ENCODE data around the gene PIGN. TPM values are rescaled to one million over a fixed set of nuclear protein-coding genes. Genes with fewer than 3 reads are reported as not detected.

Gene PIGN
- polyA plus RNA-seq, 1 donor: 20.5 TPM

DNA sequence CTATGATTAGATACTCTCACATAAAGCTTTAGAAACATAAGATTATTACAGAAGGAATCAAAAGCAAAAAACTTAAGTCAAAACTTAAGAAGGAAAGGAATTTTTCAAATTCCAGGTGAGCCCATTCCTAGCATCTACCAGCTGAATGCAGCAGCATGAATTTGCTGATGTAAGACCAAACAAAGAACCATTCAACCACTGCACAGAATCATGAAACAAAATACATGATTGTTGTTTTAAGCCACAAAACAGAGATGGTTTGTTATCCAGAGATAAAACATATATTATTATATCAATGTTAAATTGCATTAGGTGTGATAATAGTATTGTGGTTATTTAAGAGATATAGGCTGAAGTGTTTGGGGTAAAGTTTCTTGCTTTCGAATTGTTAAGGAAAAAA, 29.0 kb downstream of the PIGN start:
- WGBS (ENCODE audit: insufficient coverage, low lambda C conversion rate): 80% methylated on average over 1 of the region's 1 CpG
- Histone ChIP-seq H3K4me3 (ENCODE audit: low read length) (no peak overlapping the region), H3K9me3 (ENCODE audit: control insufficient read depth, low read depth, low read length) (no peaks in the 10 kb centered on the region), H3K27me3 (ENCODE audit: control insufficient read depth, insufficient read depth, low read length) (no peaks in the 10 kb centered on the region), H3K4me1 (ENCODE audit: control insufficient read depth, insufficient read depth, low read length) (peaks cover 3% of the 10 kb centered on the region), H3K27ac (ENCODE audit: low read length) (no peak overlapping the region), H3K36me3 (ENCODE audit: control insufficient read depth, insufficient read depth, low read length) (peaks cover 6% of the 10 kb centered on the region)
- no peak for DNase-seq

DNA sequence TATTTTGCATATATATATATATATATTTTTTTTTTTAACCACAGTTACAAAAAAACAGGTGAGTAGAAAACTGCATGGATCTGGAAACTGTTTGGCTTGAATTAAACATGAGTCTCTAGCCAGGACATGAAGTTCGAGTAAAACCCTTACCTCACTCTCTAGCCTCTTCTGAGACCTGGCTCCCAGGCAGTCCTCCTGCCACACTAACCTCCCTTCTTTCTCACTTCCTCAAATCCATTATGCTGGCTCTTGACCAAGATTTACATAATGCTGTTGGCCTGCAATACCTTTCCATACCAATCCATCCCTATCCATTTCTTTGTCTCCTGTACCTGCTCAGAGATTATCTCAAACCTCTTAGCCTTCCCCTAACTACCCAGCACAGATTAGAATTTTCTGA, 34.0 kb downstream of the PIGN start:
- H3K27me3 ChIP-seq (ENCODE audit: control insufficient read depth, insufficient read depth, low read length): no peaks in the 10 kb centered on the region
- no CpG with 5 or more reads among the region's 1 CpG for WGBS (ENCODE audit: insufficient coverage, low lambda C conversion rate)
- no peaks in the 10 kb centered on the region for H3K9me3 ChIP-seq (ENCODE audit: control insufficient read depth, low read depth, low read length)
- DNase-seq: peak in 1 of 2 donors; percentile 9
- H3K27ac ChIP-seq (ENCODE audit: low read length): no peak overlapping the region
- H3K4me1 ChIP-seq (ENCODE audit: control insufficient read depth, insufficient read depth, low read length): peaks cover 7% of the 10 kb centered on the region
- H3K4me3 ChIP-seq (ENCODE audit: low read length): no peak overlapping the region
- H3K36me3 ChIP-seq (ENCODE audit: control insufficient read depth, insufficient read depth, low read length): peaks cover 2% of the 10 kb centered on the region

DNA sequence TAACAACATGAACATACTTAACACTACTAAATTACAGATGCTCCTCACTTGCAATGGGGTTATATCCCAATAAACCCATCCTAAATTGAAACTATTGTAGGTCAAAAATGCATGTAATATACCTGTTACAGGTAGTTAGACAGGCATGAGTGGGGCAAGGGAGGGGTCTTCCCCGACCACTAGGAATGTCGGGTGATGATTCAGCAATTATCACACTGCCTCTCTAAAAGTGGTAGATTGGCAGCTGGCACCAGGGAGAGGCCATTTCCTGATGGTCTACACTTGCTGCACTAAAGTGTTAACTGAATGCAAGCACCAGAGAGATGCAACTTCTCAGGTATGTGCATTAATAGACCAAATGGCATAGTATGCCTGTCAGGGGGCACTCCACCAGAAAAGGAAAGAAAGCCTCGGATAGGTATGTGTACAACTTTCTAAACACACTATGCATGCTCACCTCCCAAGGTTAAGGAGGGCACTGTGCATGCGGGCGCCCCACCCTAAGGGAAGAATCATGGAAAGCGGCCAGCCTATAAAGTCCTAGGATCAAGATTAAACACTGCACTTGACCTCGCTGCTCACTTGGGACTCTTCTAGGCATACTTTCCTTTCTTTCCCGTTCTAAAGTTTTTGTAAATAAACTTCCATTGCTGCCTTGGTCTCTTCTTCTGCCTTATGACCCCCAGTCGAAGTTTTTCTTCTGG, 35.6 kb downstream of the PIGN start:
- Histone ChIP-seq H3K4me3 (ENCODE audit: low read length) (no peak overlapping the region), H3K27me3 (ENCODE audit: control insufficient read depth, insufficient read depth, low read length) (no peaks in the 10 kb centered on the region), H3K27ac (ENCODE audit: low read length) (no peak overlapping the region), H3K4me1 (ENCODE audit: control insufficient read depth, insufficient read depth, low read length) (peaks cover 7% of the 10 kb centered on the region), H3K36me3 (ENCODE audit: control insufficient read depth, insufficient read depth, low read length) (peaks cover 3% of the 10 kb centered on the region), H3K9me3 (ENCODE audit: control insufficient read depth, low read depth, low read length) (no peaks in the 10 kb centered on the region)
- WGBS (ENCODE audit: insufficient coverage, low lambda C conversion rate): 60% methylated on average over 1 of the region's 9 CpGs
- DNase-seq: peak in 1 of 2 donors; percentile 14

DNA sequence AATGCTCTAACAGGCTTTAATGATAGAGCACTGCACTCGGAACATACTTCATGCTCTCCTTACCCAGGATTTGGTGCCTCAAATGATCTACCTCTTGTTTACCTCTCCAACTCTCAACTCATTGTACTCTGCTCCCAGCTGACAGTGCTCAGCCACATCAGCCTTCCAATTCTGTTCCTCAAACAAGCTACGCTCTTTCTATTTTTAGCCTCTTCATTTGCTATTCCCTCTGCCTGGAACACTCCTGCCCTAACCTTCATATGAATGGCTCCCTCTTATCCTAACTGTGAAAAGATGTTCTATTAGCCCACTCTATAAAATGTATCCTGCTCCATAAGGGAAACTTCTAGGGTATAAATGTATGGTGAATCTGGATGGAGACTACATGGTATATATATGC, 42.5 kb downstream of the PIGN start:
- no peak overlapping the region for H3K4me3 ChIP-seq (ENCODE audit: low read length)
- no peaks in the 10 kb centered on the region for H3K4me1 ChIP-seq (ENCODE audit: control insufficient read depth, insufficient read depth, low read length)
- 100% methylated on average over 1 of the region's 2 CpGs for WGBS (ENCODE audit: insufficient coverage, low lambda C conversion rate)
- no peaks in the 10 kb centered on the region for H3K27me3 ChIP-seq (ENCODE audit: control insufficient read depth, insufficient read depth, low read length)
- H3K36me3 ChIP-seq (ENCODE audit: control insufficient read depth, insufficient read depth, low read length): peaks cover 8% of the 10 kb centered on the region
- no peak for DNase-seq
- H3K9me3 ChIP-seq (ENCODE audit: control insufficient read depth, low read depth, low read length): no peaks in the 10 kb centered on the region
- no peak overlapping the region for H3K27ac ChIP-seq (ENCODE audit: low read length)

DNA sequence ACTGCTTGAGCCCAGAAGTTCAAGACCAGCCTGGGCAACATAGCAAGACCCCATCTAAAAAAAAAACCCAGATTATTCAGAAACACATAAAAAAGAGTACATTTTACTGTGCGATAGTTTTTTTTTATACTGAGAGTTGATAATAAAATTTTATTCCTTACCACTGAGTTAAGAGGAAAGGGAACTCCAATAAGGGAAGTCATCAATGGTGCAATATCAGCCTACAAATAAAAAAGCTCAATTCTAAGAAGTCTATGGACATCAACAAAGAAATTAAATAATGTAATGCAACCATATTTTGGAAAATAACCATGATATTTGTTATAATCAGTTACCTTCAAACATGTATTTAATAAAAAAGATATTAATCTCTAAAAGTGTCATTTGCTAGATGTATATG, 46.6 kb downstream of the PIGN start:
- DNase-seq: no peak
- Histone ChIP-seq H3K27me3 (ENCODE audit: control insufficient read depth, insufficient read depth, low read length) (no peaks in the 10 kb centered on the region), H3K9me3 (ENCODE audit: control insufficient read depth, low read depth, low read length) (no peaks in the 10 kb centered on the region), H3K4me1 (ENCODE audit: control insufficient read depth, insufficient read depth, low read length) (no peaks in the 10 kb centered on the region), H3K4me3 (ENCODE audit: low read length) (no peak overlapping the region), H3K27ac (ENCODE audit: low read length) (no peak overlapping the region), H3K36me3 (ENCODE audit: control insufficient read depth, insufficient read depth, low read length) (peaks cover 16% of the 10 kb centered on the region)
- 100% methylated on average over 1 of the region's 1 CpG for WGBS (ENCODE audit: insufficient coverage, low lambda C conversion rate)

DNA sequence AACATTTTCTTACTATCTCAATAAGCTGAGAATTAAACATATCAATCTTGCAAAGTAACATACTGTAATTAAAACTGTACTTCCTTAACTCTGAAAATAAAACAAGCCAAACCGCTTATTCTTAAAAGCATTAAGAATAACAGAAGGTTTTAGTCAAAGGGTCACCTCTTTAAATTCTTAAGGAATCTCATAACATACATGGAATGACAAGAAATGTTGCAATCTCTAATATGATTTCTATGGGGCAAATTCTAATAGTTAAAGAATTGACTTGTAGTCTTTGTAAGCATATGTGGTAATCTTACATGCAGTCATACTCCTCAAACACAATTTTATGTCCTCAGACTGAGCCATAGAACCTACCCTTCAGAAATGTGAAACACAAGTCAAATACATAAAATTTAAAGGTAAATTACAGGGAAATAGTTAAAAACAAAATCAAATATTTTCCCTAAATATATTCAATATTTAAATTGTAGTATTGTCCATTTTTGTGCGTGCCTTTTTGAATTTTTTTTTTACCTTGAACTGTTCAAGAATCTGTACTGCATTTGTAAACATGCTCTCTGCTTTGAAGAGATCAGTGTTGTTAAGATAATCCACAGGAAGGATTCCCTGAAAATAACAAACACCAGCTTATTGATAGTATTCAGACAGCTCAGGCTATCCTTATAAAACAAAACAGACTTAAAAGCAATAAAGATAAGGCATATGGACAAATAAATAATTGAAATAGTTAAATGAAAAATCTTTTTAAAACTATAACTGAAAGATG, 48.2 kb downstream of the PIGN start:
- WGBS (ENCODE audit: insufficient coverage, low lambda C conversion rate): 63% methylated on average over 2 of the region's 2 CpGs

DNA sequence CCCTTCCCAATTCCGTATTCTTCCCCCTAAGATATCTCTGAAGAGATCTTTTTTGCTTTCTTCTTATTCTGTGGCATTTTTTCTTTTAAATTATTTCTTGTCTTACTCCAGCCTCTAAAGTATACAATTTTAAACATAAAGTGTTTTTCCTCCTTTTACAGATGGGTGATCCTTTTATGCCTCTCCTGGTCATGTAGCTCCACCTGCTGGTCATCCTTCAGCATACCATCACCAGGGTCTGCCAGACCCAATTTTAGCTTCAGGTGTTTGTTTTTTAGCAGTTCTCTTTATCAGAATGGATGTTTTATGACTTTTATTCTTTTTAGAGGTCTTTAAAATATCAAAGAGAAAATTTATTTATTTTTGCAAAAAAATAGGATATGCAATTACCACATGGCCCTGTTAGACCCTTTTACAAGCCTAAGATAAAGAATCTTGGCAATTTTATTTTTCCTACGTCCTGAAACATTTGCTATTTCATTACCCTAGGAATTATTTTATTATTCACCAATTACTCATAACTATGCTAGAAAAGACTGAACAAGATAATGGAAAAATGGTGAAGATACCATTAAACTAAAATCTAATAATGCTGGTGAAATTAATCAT, 55.5 kb downstream of the PIGN start:
- DNase-seq: peak; percentile 24 to 41
- H3K4me1 ChIP-seq (ENCODE audit: control insufficient read depth, insufficient read depth, low read length): no peaks in the 10 kb centered on the region
- no peaks in the 10 kb centered on the region for H3K9me3 ChIP-seq (ENCODE audit: control insufficient read depth, low read depth, low read length)
- WGBS (ENCODE audit: insufficient coverage, low lambda C conversion rate): 91% methylated on average over 1 of the region's 2 CpGs
- no peak overlapping the region for H3K27ac ChIP-seq (ENCODE audit: low read length)
- no peaks in the 10 kb centered on the region for H3K36me3 ChIP-seq (ENCODE audit: control insufficient read depth, insufficient read depth, low read length)
- no peaks in the 10 kb centered on the region for H3K27me3 ChIP-seq (ENCODE audit: control insufficient read depth, insufficient read depth, low read length)
- H3K4me3 ChIP-seq (ENCODE audit: low read length): no peak overlapping the region

More for the DNA sequence above, 48.2 kb downstream of the PIGN start:
- Histone ChIP-seq H3K4me1 (ENCODE audit: control insufficient read depth, insufficient read depth, low read length) (no peaks in the 10 kb centered on the region), H3K27me3 (ENCODE audit: control insufficient read depth, insufficient read depth, low read length) (no peaks in the 10 kb centered on the region), H3K9me3 (ENCODE audit: control insufficient read depth, low read depth, low read length) (no peaks in the 10 kb centered on the region), H3K4me3 (ENCODE audit: low read length) (no peak overlapping the region), H3K27ac (ENCODE audit: low read length) (no peak overlapping the region), H3K36me3 (ENCODE audit: control insufficient read depth, insufficient read depth, low read length) (peaks cover 12% of the 10 kb centered on the region)
- no peak for DNase-seq

DNA sequence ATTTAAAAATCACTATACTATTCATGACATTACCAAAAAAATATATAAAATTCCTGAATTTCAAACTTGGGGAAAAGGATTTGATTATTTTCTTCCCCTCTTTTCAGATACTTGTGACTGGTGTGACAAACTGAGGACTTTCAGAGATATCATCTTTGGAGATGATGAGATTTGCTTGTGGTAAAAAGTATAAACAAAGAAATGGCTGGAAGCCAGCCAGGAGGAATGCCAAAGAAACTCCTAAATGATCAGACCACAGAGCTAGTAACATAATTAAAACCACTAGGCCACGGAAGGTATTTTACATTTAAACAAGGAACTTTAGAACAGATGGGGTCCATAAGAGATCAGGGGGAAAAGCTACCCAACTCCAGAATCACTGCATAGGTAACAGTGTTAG, 58.7 kb downstream of the PIGN start:
- H3K4me3 ChIP-seq (ENCODE audit: low read length): no peak overlapping the region
- no peaks in the 10 kb centered on the region for H3K36me3 ChIP-seq (ENCODE audit: control insufficient read depth, insufficient read depth, low read length)
- WGBS (ENCODE audit: insufficient coverage, low lambda C conversion rate): 83% methylated on average over 1 of the region's 1 CpG
- no peaks in the 10 kb centered on the region for H3K27me3 ChIP-seq (ENCODE audit: control insufficient read depth, insufficient read depth, low read length)
- H3K4me1 ChIP-seq (ENCODE audit: control insufficient read depth, insufficient read depth, low read length): no peaks in the 10 kb centered on the region
- no peak for DNase-seq
- no peaks in the 10 kb centered on the region for H3K9me3 ChIP-seq (ENCODE audit: control insufficient read depth, low read depth, low read length)
- H3K27ac ChIP-seq (ENCODE audit: low read length): no peak overlapping the region

DNA sequence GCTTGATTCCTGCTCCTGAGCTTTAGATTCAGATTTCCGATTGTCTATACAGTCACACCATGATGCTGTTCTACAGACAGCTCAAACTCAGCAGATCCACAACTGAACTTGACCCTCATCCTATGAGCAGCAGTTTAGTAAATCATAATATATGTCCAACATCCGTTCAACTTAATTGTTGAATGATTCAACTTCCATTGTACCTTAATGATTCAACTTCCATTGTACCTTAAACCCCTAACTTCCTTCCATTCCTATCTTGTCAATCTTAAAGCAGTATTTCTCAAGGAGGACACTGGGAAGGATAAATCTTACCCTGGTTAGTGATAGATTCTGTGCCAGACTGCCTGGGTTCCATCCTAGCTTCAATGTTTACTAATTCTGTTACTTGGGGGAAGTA, 60.1 kb downstream of the PIGN start:
- H3K4me3 ChIP-seq (ENCODE audit: low read length): no peak overlapping the region
- H3K9me3 ChIP-seq (ENCODE audit: control insufficient read depth, low read depth, low read length): no peaks in the 10 kb centered on the region
- DNase-seq: no peak
- no peaks in the 10 kb centered on the region for H3K27me3 ChIP-seq (ENCODE audit: control insufficient read depth, insufficient read depth, low read length)
- no peaks in the 10 kb centered on the region for H3K4me1 ChIP-seq (ENCODE audit: control insufficient read depth, insufficient read depth, low read length)
- no peaks in the 10 kb centered on the region for H3K36me3 ChIP-seq (ENCODE audit: control insufficient read depth, insufficient read depth, low read length)
- H3K27ac ChIP-seq (ENCODE audit: low read length): no peak overlapping the region
- WGBS (ENCODE audit: insufficient coverage, low lambda C conversion rate): no CpG with 5 or more reads among the region's 2 CpGs

DNA sequence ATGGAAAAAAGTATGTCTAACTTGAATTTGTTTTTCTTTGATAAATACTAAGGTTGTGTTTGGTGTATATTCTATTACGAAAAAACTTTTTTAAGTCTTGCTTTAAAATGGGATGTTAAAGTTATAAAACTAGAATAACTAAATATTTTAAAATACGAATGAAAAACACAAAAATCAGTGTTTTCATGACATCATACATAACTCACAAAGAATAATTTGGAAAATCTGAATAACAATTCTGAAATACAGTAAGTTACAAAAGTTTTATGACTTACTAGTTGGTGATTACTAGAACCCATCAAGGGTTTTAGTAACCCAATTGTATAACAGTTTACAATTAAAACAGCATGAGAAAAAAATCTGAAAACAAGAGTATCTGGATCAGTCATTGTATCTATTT, 61.2 kb downstream of the PIGN start:
- H3K27me3 ChIP-seq (ENCODE audit: control insufficient read depth, insufficient read depth, low read length): no peaks in the 10 kb centered on the region
- H3K4me1 ChIP-seq (ENCODE audit: control insufficient read depth, insufficient read depth, low read length): no peaks in the 10 kb centered on the region
- no peaks in the 10 kb centered on the region for H3K36me3 ChIP-seq (ENCODE audit: control insufficient read depth, insufficient read depth, low read length)
- WGBS (ENCODE audit: insufficient coverage, low lambda C conversion rate): 100% methylated on average over 1 of the region's 2 CpGs
- no peak for DNase-seq
- no peak overlapping the region for H3K4me3 ChIP-seq (ENCODE audit: low read length)
- H3K27ac ChIP-seq (ENCODE audit: low read length): no peak overlapping the region
- H3K9me3 ChIP-seq (ENCODE audit: control insufficient read depth, low read depth, low read length): no peaks in the 10 kb centered on the region
